IgD-negative memory B cell (primary cell): ENCODE data around the gene ESM1. TPM values are rescaled to one million over a fixed set of nuclear protein-coding genes. Genes with fewer than 3 reads are reported as not detected.

Source experiments
- H3K27ac Mint-ChIP-seq, 3 donors: one replicate each; pipeline ENCODE4 v1.8.0; 2020 to 2022; ENCODE audit warnings: mild to moderate bottlenecking in 3 of 3, mixed read lengths in 3 of 3, moderate library complexity in 1 of 3
- H3K27me3 Mint-ChIP-seq: one replicate; pipeline ENCODE4 v1.8.0; 2021; ENCODE audit warnings: mixed read lengths
- H3K36me3 Mint-ChIP-seq: one replicate; pipeline ENCODE4 v1.8.0; 2020; ENCODE audit warnings: mild to moderate bottlenecking, mixed read lengths
- H3K4me1 Mint-ChIP-seq, 3 donors: one replicate each; pipeline ENCODE4 v1.8.0; 2020 to 2022; ENCODE audit warnings: mixed read lengths in 3 of 3, mild to moderate bottlenecking in 1 of 3
- H3K4me3 Mint-ChIP-seq, 4 donors: one replicate each; pipeline ENCODE4 v1.8.0; 2020 to 2022; ENCODE audit warnings: mild to moderate bottlenecking in 4 of 4, mixed read lengths in 4 of 4, moderate library complexity in 3 of 4
- H3K9me3 Mint-ChIP-seq, 3 donors: one replicate each; pipeline ENCODE4 v1.8.0; 2020 to 2021; ENCODE audit warnings: mixed read lengths in 3 of 3, mild to moderate bottlenecking in 1 of 3
- polyA plus RNA-seq: library from polyadenylated mRNA; unstranded; fragments of 300-500 nt; fragmentation: Illumina TruSeq; gene quantifications from one replicate; pipeline ENCODE4 v1.2.3, GENCODE V29; 2021

The ESM1 gene
- polyA plus RNA-seq, 1 donor from 2014 or later: 0.10 TPM

DNA sequence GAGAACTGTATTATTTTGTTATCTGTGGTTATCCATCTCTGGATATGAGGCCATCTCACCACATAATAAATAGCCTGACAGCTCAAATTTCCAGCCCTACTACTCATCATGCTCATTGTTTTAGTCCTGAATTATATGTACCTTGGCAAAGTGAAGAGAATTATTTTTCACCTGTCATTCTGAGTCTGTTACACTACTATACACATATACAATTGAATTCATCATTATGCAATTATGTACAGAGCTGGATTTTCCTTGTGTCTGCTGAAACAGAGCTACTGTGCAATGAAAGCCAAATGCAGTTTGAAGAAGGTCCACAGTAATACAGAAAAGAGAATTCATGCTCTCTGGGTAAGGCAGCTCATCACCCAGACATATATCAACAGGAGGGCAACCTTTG is 28.5 kb downstream of the ESM1 start:
- Mint-ChIP-seq H3K36me3 (no peaks in the 10 kb centered on the region), H3K27me3 (peaks cover 13% of the 10 kb centered on the region), H3K4me1 (peaks cover 0 to 1% (median 0%) of the 10 kb centered on the region in 3 donors), H3K4me3 (no peak overlapping the region), H3K27ac (no peak overlapping the region), H3K9me3 (peaks cover 0 to 12% (median 5%) of the 10 kb centered on the region in 3 donors)

DNA sequence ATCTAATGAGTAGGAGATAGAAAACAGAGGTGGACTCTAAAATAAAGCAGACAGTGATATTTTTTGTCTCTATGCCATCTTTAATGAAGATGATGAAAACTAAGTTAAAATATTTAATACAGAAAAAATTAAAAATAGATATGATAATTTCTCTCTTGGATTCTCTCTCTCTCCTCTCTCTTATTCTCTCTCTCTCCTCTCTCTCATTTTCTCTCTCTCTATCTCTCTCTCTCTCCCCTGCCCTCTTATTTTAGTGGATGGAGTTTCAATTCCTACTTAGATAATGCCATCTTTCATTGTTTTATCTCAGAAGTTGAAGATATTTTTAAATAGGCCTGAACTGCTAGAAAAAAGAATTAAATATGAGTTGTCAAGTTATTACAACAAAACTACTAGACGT is 38.2 kb downstream of the ESM1 start:
- peaks cover 6% of the 10 kb centered on the region for H3K27me3 Mint-ChIP-seq
- H3K9me3 Mint-ChIP-seq: peaks cover 0 to 4% (median 0%) of the 10 kb centered on the region in 3 donors
- no peaks in the 10 kb centered on the region for H3K4me1 Mint-ChIP-seq
- no peak overlapping the region for H3K27ac Mint-ChIP-seq
- no peak overlapping the region for H3K4me3 Mint-ChIP-seq
- H3K36me3 Mint-ChIP-seq: no peaks in the 10 kb centered on the region

DNA sequence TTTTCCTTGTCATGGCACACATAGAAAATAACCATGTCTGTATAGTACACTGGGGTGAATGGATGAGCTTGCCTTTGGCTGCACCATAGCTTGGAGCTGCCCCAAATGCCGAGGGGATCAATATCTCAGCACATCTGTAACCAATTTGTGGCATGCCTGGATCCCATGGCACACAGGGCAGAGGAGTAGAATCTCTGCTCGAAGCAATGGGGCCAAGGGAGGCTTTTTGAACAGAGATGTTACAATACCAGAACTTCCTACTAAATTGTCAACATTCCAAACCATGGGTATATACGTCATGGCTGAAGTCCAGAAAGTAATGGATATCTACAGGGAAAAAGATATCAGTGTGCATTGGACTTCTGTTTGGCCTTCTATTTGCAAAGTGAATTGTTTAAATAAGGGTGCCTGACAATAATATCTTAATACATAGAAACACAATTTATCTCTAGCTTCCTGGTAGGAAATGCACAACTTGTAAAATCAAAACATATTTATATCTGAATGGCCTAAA is 39.0 kb downstream of the ESM1 start:
- no peak overlapping the region for H3K4me3 Mint-ChIP-seq
- H3K4me1 Mint-ChIP-seq: no peaks in the 10 kb centered on the region
- H3K27ac Mint-ChIP-seq: no peak overlapping the region
- H3K36me3 Mint-ChIP-seq: no peaks in the 10 kb centered on the region
- H3K27me3 Mint-ChIP-seq: peaks cover 8% of the 10 kb centered on the region
- peaks cover 0 to 4% (median 0%) of the 10 kb centered on the region in 3 donors for H3K9me3 Mint-ChIP-seq

DNA sequence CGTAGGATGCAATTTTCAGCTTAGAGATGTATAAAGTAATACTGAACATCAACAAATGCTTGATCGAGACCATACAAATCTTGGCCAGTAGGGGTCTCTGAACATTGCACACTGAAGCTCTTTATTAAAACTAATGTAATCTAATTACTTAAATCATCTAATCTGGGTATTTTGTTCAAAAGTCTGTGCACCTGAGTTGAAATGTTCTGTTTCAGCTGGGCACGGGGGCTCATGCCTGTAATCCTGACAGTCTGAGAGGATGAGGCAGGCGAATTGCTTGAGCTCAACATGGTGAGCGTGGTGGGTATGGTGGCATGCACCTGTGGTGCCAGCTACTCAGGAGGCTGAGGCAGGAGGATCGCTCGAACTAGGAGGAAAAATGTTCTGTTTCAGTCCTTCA is 41.0 kb downstream of the ESM1 start:
- H3K36me3 Mint-ChIP-seq: no peaks in the 10 kb centered on the region
- H3K27ac Mint-ChIP-seq: no peak overlapping the region
- peaks cover 7% of the 10 kb centered on the region for H3K27me3 Mint-ChIP-seq
- no peak overlapping the region for H3K4me3 Mint-ChIP-seq
- H3K9me3 Mint-ChIP-seq: peaks cover 0 to 4% (median 0%) of the 10 kb centered on the region in 3 donors
- H3K4me1 Mint-ChIP-seq: no peaks in the 10 kb centered on the region

DNA sequence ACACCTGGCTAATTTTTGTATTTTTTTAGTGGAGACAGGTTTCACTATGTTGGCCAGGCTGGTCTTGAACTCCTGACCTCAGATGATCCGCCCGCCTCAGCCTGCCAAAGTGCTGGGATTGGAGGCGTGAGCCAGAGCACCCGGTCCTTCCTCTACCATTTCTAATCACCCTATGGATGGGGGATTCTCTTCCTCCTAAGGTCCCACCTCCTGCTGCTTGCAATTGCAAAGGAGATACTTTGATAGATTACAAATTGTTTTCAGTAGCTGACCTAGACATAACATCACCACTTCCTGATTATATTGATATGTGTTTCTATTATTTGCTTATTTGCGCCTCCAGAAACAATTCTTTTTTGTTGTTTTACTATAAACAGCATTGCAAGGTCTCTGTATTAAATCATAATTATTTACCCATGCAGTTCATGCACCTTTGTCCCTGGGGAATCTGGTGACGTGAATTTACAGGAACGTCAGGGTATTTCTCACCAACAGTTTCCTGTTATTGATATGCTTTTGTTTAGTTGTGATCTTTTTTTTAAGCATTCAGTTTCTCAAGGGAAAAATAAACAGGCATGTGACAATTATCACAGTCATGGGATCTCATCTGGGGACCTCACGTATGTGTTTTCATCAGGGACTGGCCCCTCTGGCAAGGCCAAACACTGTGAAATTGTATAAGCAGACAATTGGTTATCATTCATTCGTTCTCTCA is 43.2 kb downstream of the ESM1 start:
- Mint-ChIP-seq H3K27ac (no peak overlapping the region), H3K4me1 (no peaks in the 10 kb centered on the region), H3K4me3 (no peak overlapping the region), H3K27me3 (peaks cover 6% of the 10 kb centered on the region), H3K36me3 (no peaks in the 10 kb centered on the region), H3K9me3 (no peaks in the 10 kb centered on the region)

DNA sequence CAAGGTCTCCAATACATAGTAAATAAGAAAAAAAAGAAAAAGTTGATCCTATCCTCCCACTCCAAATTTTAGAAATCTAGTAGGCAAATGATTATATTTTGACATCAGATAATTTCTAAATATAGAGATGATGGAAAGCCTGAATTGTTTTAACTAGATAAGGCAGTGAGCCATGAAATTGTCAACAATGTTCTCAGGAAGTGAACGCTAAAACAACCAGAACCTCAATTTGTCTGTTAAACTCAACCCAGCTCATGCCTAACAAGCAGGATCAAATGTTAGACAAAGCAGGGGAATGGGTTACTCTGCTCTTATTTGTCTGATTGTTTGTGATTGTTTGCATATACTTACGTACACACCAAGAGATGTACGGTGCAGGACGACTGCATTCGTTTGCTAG is 49.2 kb downstream of the ESM1 start:
- Mint-ChIP-seq H3K27me3 (no peaks in the 10 kb centered on the region), H3K9me3 (no peaks in the 10 kb centered on the region), H3K27ac (no peak overlapping the region), H3K4me1 (no peaks in the 10 kb centered on the region), H3K4me3 (no peak overlapping the region), H3K36me3 (no peaks in the 10 kb centered on the region)

DNA sequence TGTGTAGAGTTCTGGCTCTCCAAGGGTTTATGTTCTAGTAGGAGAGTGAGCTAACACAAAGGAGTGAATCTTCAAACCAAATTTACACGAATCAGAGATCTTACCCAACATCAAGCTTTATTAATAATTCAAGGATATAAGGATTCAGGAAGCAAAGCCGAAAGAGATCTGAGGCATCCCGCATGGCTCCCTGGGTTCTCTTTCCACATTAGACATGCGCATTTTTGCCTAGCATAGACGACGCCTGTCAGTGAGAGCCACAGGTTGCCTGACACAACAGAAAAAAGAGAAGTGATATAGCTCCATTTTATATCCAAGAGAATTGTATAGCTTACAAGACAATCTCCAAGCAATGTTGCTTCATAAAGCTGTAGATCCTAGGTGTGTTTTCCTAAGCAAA is 52.6 kb downstream of the ESM1 start:
- Mint-ChIP-seq H3K27me3 (no peaks in the 10 kb centered on the region), H3K27ac (no peak overlapping the region), H3K36me3 (no peaks in the 10 kb centered on the region), H3K4me3 (no peak overlapping the region), H3K4me1 (no peaks in the 10 kb centered on the region), H3K9me3 (no peaks in the 10 kb centered on the region)

DNA sequence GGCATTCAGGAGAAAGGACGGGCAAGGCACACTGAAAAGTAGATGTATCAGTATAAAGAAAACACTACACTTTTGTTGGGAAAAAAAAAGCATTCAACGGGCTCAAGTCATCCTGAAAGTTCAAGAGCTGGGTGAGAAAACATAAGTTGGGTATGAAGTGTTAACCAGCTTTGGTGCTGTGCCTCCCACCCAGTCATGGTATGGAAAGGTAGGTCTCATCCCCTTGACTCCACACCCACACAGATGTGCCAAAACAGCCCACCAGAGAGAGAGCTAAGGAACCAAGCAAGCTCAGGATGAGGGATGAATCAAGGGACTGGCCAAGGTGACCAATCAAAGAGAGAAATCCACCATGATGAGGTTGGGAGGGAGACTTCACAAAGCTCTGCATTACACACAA is 54.7 kb downstream of the ESM1 start:
- Mint-ChIP-seq H3K4me1 (no peaks in the 10 kb centered on the region), H3K9me3 (peaks cover 0 to 6% (median 2%) of the 10 kb centered on the region in 3 donors), H3K4me3 (no peak overlapping the region), H3K36me3 (no peaks in the 10 kb centered on the region), H3K27me3 (no peaks in the 10 kb centered on the region), H3K27ac (no peak overlapping the region)

Other genes with a start within 250 kb of the ESM1 start
- 1.2 TPM for gene GZMK, start 38.7 kb upstream of the ESM1 start, polyA plus RNA-seq
- gene GZMA, start 117.1 kb upstream of the ESM1 start, polyA plus RNA-seq: 19.5 TPM
- not detected for gene GPX8, start 174.6 kb upstream of the ESM1 start, polyA plus RNA-seq
- gene CDC20B, start 187.6 kb upstream of the ESM1 start, polyA plus RNA-seq: not detected
- gene MCIDAS, start 241.7 kb upstream of the ESM1 start, polyA plus RNA-seq: not detected
- gene CCNO, start 248.0 kb upstream of the ESM1 start, polyA plus RNA-seq: not detected